CD4-positive, alpha-beta T cell (primary cell): Measurements from ENCODE around the gene TP53I11. TPM values are rescaled to one million over a fixed set of nuclear protein-coding genes. Genes with fewer than 3 reads are reported as not detected.

Experiments
- ATAC-seq: fragments of 200-7000 bp; cut with Tn5 transposase; one replicate; pipeline ENCODE4 v1.10.0; 2022; ENCODE audit warnings: mild to moderate bottlenecking; ENCODE audit not compliant: poor library complexity
- CTCF ChIA-PET: fragments of 350-600 bp; sonication (Branson Sonifier 250); formaldehyde crosslinking; loops from one replicate; lab custom pipeline; 2021; ENCODE audit warnings: antibody characterized with exemption, inconsistent platforms; lab: Charles Lee
- POLR2A ChIA-PET: fragments of 350-600 bp; sonication (Branson Sonifier 250); formaldehyde crosslinking; loops from one replicate; lab custom pipeline; 2021; ENCODE audit warnings: antibody characterized with exemption, inconsistent platforms; lab: Charles Lee
- DNase-seq, 14 experiments: peaks; one replicate each; pipeline ENCODE4 v3.0.0-alpha.2; 2013 to 2020; ENCODE audit warnings: mixed read lengths in 2 of 14
- H3K27ac ChIP-seq, 2 donors: one replicate each; pipeline versions ENCODE4 v1.5.1 to v1.7.0; 2013; ENCODE audit warnings: low read length in 2 of 2, low read depth in 1 of 2, mild to moderate bottlenecking in 1 of 2
- H3K27me3 ChIP-seq, 2 experiments: 1 replicate in 1 of 2; 2 replicates in 1 of 2; pipeline versions ENCODE4 v1.6.1 to v1.7.0; 2013; ENCODE audit warnings: low read length in 2 of 2, control low read depth in 1 of 2, mild to moderate bottlenecking in 1 of 2, moderate library complexity in 1 of 2; ENCODE audit not compliant: insufficient read depth in 2 of 2, control insufficient read depth in 1 of 2
- H3K36me3 ChIP-seq: one replicate; pipeline ENCODE4 v1.6.1; 2013; ENCODE audit warnings: low read length, control low read depth; ENCODE audit not compliant: insufficient read depth
- H3K4me1 ChIP-seq: one replicate; pipeline ENCODE4 v1.6.1; 2013; ENCODE audit warnings: low read length, control low read depth; ENCODE audit not compliant: insufficient read depth
- H3K4me3 ChIP-seq: one replicate; pipeline ENCODE4 v1.5.1; 2013; ENCODE audit warnings: mild to moderate bottlenecking, low read length, moderate library complexity
- H3K9me3 ChIP-seq, 2 experiments: 1 replicate in 1 of 2; 2 replicates in 1 of 2; pipeline versions ENCODE4 v1.6.1 to v1.7.0; 2013; ENCODE audit warnings: low read length in 2 of 2, mild to moderate bottlenecking in 2 of 2, control low read depth in 1 of 2, moderate library complexity in 1 of 2; ENCODE audit not compliant: control insufficient read depth in 1 of 2, insufficient read depth in 1 of 2
- H3K27ac Mint-ChIP-seq: one replicate; pipeline ENCODE4 v1.8.0; 2020; ENCODE audit warnings: mixed read lengths
- H3K27me3 Mint-ChIP-seq: one replicate; pipeline ENCODE4 v1.8.0; 2021; ENCODE audit warnings: mixed read lengths
- H3K36me3 Mint-ChIP-seq: one replicate; pipeline ENCODE4 v1.8.0; 2021; ENCODE audit warnings: low read depth, mixed read lengths
- H3K4me1 Mint-ChIP-seq: one replicate; pipeline ENCODE4 v1.8.0; 2021; ENCODE audit warnings: low read depth, mixed read lengths
- H3K4me3 Mint-ChIP-seq: one replicate; pipeline ENCODE4 v1.8.0; 2020; ENCODE audit warnings: mild to moderate bottlenecking, mixed read lengths
- H3K9me3 Mint-ChIP-seq: one replicate; pipeline ENCODE4 v1.8.0; 2020; ENCODE audit warnings: mixed read lengths
- intact Hi-C, 2 experiments: fragments of 100-400 bp; cut with DNase I in 1 of 2; cut with micrococcal nuclease in 1 of 2; formaldehyde crosslinking; loops; one replicate each; pipeline versions ENCODE4 v1.15.1 to v1.9.0; 2023 to 2025; cut with DNase I, micrococcal nuclease
- total RNA-seq, 174 experiments: library from RNA in 2 of 174; stranded (reverse) in 2 of 174; gene quantifications; one replicate each; pipeline ENCODE4 v1.2.3 and lab custom pipeline; 2021 to 2026
- TF ChIP-seq, protein P1 (sequence below): fragments of 200-600 bp; IDR thresholded peaks from one replicate; pipeline ENCODE4 v1.8.0; 2022; ENCODE audit warnings: antibody characterized with exemption, mild to moderate bottlenecking

TP53I11 gene
- total RNA-seq, 2 experiments from 2014 or later: 3.5 to 4.6 TPM

DNA sequence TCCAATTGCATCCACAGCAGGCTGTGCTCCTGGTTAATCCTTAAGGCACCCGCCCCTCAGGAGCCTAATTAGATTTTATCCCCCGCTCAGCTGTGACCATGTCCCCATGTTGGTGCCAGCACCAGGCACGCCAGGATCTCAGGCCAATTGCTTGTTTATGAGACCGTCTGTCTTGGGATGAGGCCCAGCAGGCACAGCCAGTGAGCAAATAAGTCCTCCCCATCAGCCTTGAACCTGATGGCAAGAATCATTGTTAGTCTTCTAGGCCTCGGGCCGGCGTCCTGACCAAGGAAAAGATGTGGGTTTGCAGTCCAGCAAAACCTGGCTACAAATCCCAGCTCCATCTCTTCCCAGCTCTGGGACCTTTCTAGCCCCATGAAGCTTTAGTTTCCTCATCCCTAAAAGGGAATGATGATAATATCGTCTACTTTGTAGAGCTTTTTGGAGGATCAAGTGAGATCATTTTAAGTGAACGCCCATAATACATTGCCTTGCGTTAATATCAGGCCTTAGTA lies 57.3 kb downstream of the TP53I11 start:
- Histone ChIP-seq H3K9me3 (peaks cover 0 to 7% of the 10 kb centered on the region in 2 experiments), H3K4me3 (no peak overlapping the region), H3K27me3 (no peaks in the 10 kb centered on the region), H3K27ac (no peak overlapping the region), H3K36me3 (peaks cover 10% of the 10 kb centered on the region), H3K4me1 (peaks cover 5% of the 10 kb centered on the region)
- no peak overlapping the region for H3K27ac Mint-ChIP-seq
- H3K9me3 Mint-ChIP-seq: no peaks in the 10 kb centered on the region
- intact Hi-C loops: loop anchor here (5.0 kb wide), 5 partner anchors 36 to 336 kb away; partner anchors contain the start of gene TSPAN18 (in 2 of the 2)
- no peak overlapping the region for H3K4me3 Mint-ChIP-seq
- CTCF ChIA-PET: no interaction called here
- ATAC-seq (no peak), DNase-seq (no peak)
- POLR2A ChIA-PET: no interaction called here
- H3K4me1 Mint-ChIP-seq: no peaks in the 10 kb centered on the region
- no peaks in the 10 kb centered on the region for H3K27me3 Mint-ChIP-seq
- TF ChIP-seq, protein P1, sequence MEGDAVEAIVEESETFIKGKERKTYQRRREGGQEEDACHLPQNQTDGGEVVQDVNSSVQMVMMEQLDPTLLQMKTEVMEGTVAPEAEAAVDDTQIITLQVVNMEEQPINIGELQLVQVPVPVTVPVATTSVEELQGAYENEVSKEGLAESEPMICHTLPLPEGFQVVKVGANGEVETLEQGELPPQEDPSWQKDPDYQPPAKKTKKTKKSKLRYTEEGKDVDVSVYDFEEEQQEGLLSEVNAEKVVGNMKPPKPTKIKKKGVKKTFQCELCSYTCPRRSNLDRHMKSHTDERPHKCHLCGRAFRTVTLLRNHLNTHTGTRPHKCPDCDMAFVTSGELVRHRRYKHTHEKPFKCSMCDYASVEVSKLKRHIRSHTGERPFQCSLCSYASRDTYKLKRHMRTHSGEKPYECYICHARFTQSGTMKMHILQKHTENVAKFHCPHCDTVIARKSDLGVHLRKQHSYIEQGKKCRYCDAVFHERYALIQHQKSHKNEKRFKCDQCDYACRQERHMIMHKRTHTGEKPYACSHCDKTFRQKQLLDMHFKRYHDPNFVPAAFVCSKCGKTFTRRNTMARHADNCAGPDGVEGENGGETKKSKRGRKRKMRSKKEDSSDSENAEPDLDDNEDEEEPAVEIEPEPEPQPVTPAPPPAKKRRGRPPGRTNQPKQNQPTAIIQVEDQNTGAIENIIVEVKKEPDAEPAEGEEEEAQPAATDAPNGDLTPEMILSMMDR: no peak
- peaks cover 6% of the 10 kb centered on the region for H3K36me3 Mint-ChIP-seq

DNA sequence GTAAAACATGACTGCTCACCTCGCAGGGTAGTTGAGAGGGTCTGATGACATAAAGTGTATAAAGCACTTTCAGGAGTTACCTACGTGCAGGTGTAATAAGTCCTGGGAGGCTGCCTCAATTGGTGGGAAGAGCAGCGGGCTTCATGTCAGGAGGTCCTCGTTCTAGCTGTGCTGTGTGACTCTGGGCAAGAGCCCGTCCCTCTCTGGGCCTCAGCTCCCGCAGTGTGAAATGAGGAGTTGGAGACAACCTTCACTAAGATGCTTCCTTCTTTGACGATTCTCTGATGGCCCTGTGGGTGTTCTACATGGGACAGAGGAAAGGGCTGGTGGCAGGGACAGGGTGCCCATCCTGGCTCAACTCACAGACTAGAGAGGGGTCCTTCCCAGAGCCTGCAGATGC lies 57.8 kb downstream of the TP53I11 start:
- Histone ChIP-seq H3K36me3 (peaks cover 5% of the 10 kb centered on the region), H3K4me1 (peaks cover 5% of the 10 kb centered on the region), H3K27ac (no peak overlapping the region), H3K27me3 (no peaks in the 10 kb centered on the region), H3K9me3 (peaks cover 0 to 6% of the 10 kb centered on the region in 2 experiments), H3K4me3 (no peak overlapping the region)
- Mint-ChIP-seq H3K27me3 (no peaks in the 10 kb centered on the region), H3K4me1 (no peaks in the 10 kb centered on the region), H3K27ac (no peak overlapping the region), H3K36me3 (peaks cover 3% of the 10 kb centered on the region), H3K4me3 (no peak overlapping the region), H3K9me3 (no peaks in the 10 kb centered on the region)
- ATAC-seq: no peak
- intact Hi-C loops: loop anchor here (5.0 kb wide), 5 partner anchors 36 to 336 kb away; partner anchors contain the start of gene TSPAN18 (in 2 of the 2)
- DNase-seq: no peak
- CTCF ChIA-PET: no interaction called here
- TF ChIP-seq, protein P1: no peak
- POLR2A ChIA-PET: no interaction called here

DNA sequence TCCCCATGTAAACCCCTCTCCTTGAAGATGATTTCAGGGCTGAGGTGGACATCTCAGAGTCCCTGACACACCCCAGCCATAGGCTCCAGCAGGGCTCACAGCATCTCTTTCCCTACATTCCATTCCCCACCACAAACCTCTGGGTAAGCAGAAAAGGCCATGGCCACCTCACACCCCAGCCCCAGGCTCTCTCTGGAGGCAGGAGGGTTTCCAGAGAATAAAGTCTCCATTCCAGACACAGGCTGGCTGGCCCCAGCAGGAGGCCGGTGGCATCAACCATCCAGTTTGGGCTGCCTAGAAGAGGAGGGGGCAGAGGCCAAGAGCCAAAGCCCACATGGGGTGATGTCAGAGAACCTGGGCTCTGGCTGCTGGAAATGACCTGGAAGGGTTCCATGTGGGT lies 61.4 kb downstream of the TP53I11 start:
- TF ChIP-seq, protein P1: no peak
- Mint-ChIP-seq H3K9me3 (no peaks in the 10 kb centered on the region), H3K27me3 (no peaks in the 10 kb centered on the region), H3K36me3 (no peaks in the 10 kb centered on the region), H3K4me3 (no peak overlapping the region), H3K27ac (no peak overlapping the region), H3K4me1 (no peaks in the 10 kb centered on the region)
- ChIA-PET POLR2A (no interaction called here), CTCF (interaction anchor here (0.6 kb wide), 1 partner anchor 95 kb away, joined by 3 read pairs; no protein-coding TSS in a partner anchor)
- ATAC-seq (no peak), DNase-seq (no peak)
- Histone ChIP-seq H3K9me3 (no peaks in the 10 kb centered on the region), H3K27ac (no peak overlapping the region), H3K27me3 (no peaks in the 10 kb centered on the region), H3K4me3 (no peak overlapping the region), H3K36me3 (no peaks in the 10 kb centered on the region), H3K4me1 (peaks cover 5% of the 10 kb centered on the region)
- intact Hi-C loops: no loop called here
